ENCODE results near the gene IL10RA.

IL10RA gene

GRCh38 chr11:118021146-118021545, 35.0 kb downstream of the IL10RA start:
- H3K56ac ChIP-seq (ENCODE audit: low read length): no peak overlapping the region
- no peak overlapping the region for H2AK5ac ChIP-seq (ENCODE audit: low read length)
- H3K27me3 ChIP-seq (ENCODE audit: insufficient read depth, low read length, poor library complexity): no peaks in the 10 kb centered on the region
- no peaks in the 10 kb centered on the region for H3K36me3 ChIP-seq (ENCODE audit: control insufficient read depth, insufficient read depth, low read length)
- H4K8ac ChIP-seq (ENCODE audit: low read depth, low read length): no peak overlapping the region
- H3K4ac ChIP-seq (ENCODE audit: low read depth, low read length): no peak overlapping the region
- no peak overlapping the region for H2BK120ac ChIP-seq (ENCODE audit: low read depth, low read length)
- no peak overlapping the region for H3K4me2 ChIP-seq (ENCODE audit: low read length)
- no peak overlapping the region for H3K18ac ChIP-seq (ENCODE audit: low read length)
- no peaks in the 10 kb centered on the region for H3K79me1 ChIP-seq (ENCODE audit: low read length)
- H3K4me1 ChIP-seq (ENCODE audit: control insufficient read depth, low read depth, low read length): no peaks in the 10 kb centered on the region
- DNase-seq: no peak
- H3K79me2 ChIP-seq (ENCODE audit: control insufficient read depth, insufficient read depth, low read length): no peaks in the 10 kb centered on the region
- H3K9ac ChIP-seq (ENCODE audit: low read length): no peak overlapping the region
- no peak overlapping the region for H3K4me3 ChIP-seq (ENCODE audit: low read length)
- H2BK5ac ChIP-seq (ENCODE audit: low read length): no peak overlapping the region
- H3K27ac ChIP-seq (ENCODE audit: low read depth, low read length): no peak overlapping the region
- H2BK15ac ChIP-seq (replicated peaks; ENCODE audit: low read depth): no peak overlapping the region
- 100% methylated on average over 1 of the region's 1 CpG for WGBS (ENCODE audit: extremely low coverage, insufficient coverage, low lambda C conversion rate)
- no peak overlapping the region for H4K5ac ChIP-seq (ENCODE audit: low read length)
- no peak overlapping the region for H3K23ac ChIP-seq (ENCODE audit: low read length)

- no peak overlapping the region for H2BK5ac ChIP-seq (ENCODE audit: low read length)
- H3K4me1 ChIP-seq (ENCODE audit: control insufficient read depth, low read depth, low read length): no peaks in the 10 kb centered on the region
- WGBS (ENCODE audit: extremely low coverage, insufficient coverage, low lambda C conversion rate): no CpG with 5 or more reads among the region's 4 CpGs
- H3K4me3 ChIP-seq (ENCODE audit: low read length): no peak overlapping the region
- no peaks in the 10 kb centered on the region for H3K27me3 ChIP-seq (ENCODE audit: insufficient read depth, low read length, poor library complexity)
- H3K27ac ChIP-seq (ENCODE audit: low read depth, low read length): no peak overlapping the region
- H4K5ac ChIP-seq (ENCODE audit: low read length): no peak overlapping the region
- no peak overlapping the region for H4K8ac ChIP-seq (ENCODE audit: low read depth, low read length)
- no peak overlapping the region for H2AK5ac ChIP-seq (ENCODE audit: low read length)
- no peak overlapping the region for H3K23ac ChIP-seq (ENCODE audit: low read length)
- DNase-seq: no peak
- H3K9ac ChIP-seq (ENCODE audit: low read length): no peak overlapping the region
- H3K56ac ChIP-seq (ENCODE audit: low read length): no peak overlapping the region
- H2BK120ac ChIP-seq (ENCODE audit: low read depth, low read length): no peak overlapping the region
- no peak overlapping the region for H2BK15ac ChIP-seq (replicated peaks; ENCODE audit: low read depth)
- H3K4me2 ChIP-seq (ENCODE audit: low read length): no peak overlapping the region
- no peak overlapping the region for H3K4ac ChIP-seq (ENCODE audit: low read depth, low read length)
- H3K18ac ChIP-seq (ENCODE audit: low read length): no peak overlapping the region
- H3K36me3 ChIP-seq (ENCODE audit: control insufficient read depth, insufficient read depth, low read length): no peaks in the 10 kb centered on the region
- no peaks in the 10 kb centered on the region for H3K79me1 ChIP-seq (ENCODE audit: low read length)
- H3K79me2 ChIP-seq (ENCODE audit: control insufficient read depth, insufficient read depth, low read length): no peaks in the 10 kb centered on the region
Observed at GRCh38 chr11:118027694-118028093, 41.5 kb downstream of the IL10RA start.

- whole genome bisulfite sequencing (ENCODE audit: extremely low coverage, insufficient coverage, low lambda C conversion rate): 100% methylated on average over 1 of the region's 3 CpGs
Observed at GRCh38 chr11:118028626-118029025, 42.4 kb downstream of the IL10RA start.

DNA sequence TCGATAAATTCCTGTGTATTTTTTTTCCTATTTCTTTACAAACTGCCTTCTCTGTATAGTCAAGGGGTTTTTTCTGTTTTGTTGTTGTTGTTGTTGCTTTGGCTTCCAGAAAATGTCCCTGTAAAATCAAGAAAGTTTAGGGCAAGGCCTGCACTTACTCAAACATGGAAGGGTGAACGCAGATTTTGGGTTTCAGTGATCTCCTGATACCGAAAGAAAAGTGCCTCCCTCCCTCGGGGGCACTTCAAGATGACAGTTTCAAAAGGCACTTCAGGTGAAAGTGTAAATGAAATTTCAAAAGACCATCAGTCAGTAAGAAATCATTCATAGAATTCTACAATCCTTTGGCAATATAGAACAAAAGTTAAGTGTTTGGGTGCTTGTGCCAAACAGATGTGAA, 47.2 kb downstream of the IL10RA start:
- Histone ChIP-seq H2BK15ac (replicated peaks; ENCODE audit: low read depth) (no peak overlapping the region), H3K27ac (ENCODE audit: low read depth, low read length) (no peak overlapping the region), H3K79me2 (ENCODE audit: control insufficient read depth, insufficient read depth, low read length) (no peaks in the 10 kb centered on the region), H3K18ac (ENCODE audit: low read length) (no peak overlapping the region), H2AK5ac (ENCODE audit: low read length) (no peak overlapping the region), H3K4me1 (ENCODE audit: control insufficient read depth, low read depth, low read length) (no peaks in the 10 kb centered on the region), H3K23ac (ENCODE audit: low read length) (no peak overlapping the region), H2BK5ac (ENCODE audit: low read length) (no peak overlapping the region), H3K4me3 (ENCODE audit: low read length) (no peak overlapping the region), H2BK120ac (ENCODE audit: low read depth, low read length) (no peak overlapping the region), H3K4me2 (ENCODE audit: low read length) (no peak overlapping the region), H3K9ac (ENCODE audit: low read length) (no peak overlapping the region), H3K4ac (ENCODE audit: low read depth, low read length) (no peak overlapping the region), H4K5ac (ENCODE audit: low read length) (no peak overlapping the region), H4K8ac (ENCODE audit: low read depth, low read length) (no peak overlapping the region), H3K36me3 (ENCODE audit: control insufficient read depth, insufficient read depth, low read length) (no peaks in the 10 kb centered on the region), H3K79me1 (ENCODE audit: low read length) (no peaks in the 10 kb centered on the region), H3K27me3 (ENCODE audit: insufficient read depth, low read length, poor library complexity) (no peaks in the 10 kb centered on the region), H3K56ac (ENCODE audit: low read length) (no peak overlapping the region)
- WGBS (ENCODE audit: extremely low coverage, insufficient coverage, low lambda C conversion rate): no CpG with 5 or more reads among the region's 4 CpGs
- DNase-seq: no peak

More at GRCh38 chr11:118028626-118029025, 42.4 kb downstream of the IL10RA start:
- Histone ChIP-seq H3K4me2 (ENCODE audit: low read length) (no peak overlapping the region), H3K4me1 (ENCODE audit: control insufficient read depth, low read depth, low read length) (no peaks in the 10 kb centered on the region), H3K27ac (ENCODE audit: low read depth, low read length) (no peak overlapping the region), H4K8ac (ENCODE audit: low read depth, low read length) (no peak overlapping the region), H2AK5ac (ENCODE audit: low read length) (no peak overlapping the region), H3K18ac (ENCODE audit: low read length) (no peak overlapping the region), H3K9ac (ENCODE audit: low read length) (no peak overlapping the region), H3K23ac (ENCODE audit: low read length) (no peak overlapping the region), H2BK15ac (replicated peaks; ENCODE audit: low read depth) (no peak overlapping the region), H3K36me3 (ENCODE audit: control insufficient read depth, insufficient read depth, low read length) (no peaks in the 10 kb centered on the region), H2BK120ac (ENCODE audit: low read depth, low read length) (no peak overlapping the region), H3K79me2 (ENCODE audit: control insufficient read depth, insufficient read depth, low read length) (no peaks in the 10 kb centered on the region), H3K4me3 (ENCODE audit: low read length) (no peak overlapping the region), H3K4ac (ENCODE audit: low read depth, low read length) (no peak overlapping the region), H3K79me1 (ENCODE audit: low read length) (no peaks in the 10 kb centered on the region), H3K27me3 (ENCODE audit: insufficient read depth, low read length, poor library complexity) (no peaks in the 10 kb centered on the region), H2BK5ac (ENCODE audit: low read length) (no peak overlapping the region), H3K56ac (ENCODE audit: low read length) (no peak overlapping the region), H4K5ac (ENCODE audit: low read length) (no peak overlapping the region)
- no peak for DNase-seq

DNA sequence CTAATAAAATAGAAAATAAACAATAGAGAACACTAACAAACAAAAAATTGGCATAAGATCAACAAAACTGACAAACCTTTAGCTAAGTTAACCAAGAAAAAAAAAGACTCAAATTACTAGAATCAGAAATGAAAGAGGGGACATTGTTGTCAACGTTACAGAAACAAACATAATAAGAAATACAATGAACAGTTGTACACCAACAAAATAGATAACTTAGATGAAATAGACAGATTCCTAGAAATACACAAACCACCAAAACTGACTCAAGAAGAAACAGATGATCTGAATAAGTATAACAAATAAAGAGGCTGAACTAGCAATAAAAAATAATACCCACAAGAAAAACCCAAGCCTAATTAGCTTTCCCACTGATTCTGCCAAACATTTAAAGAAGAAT, 55.9 kb downstream of the IL10RA start:
- Histone ChIP-seq H3K9ac (ENCODE audit: low read length) (no peak overlapping the region), H3K79me1 (ENCODE audit: low read length) (no peaks in the 10 kb centered on the region), H3K27me3 (ENCODE audit: insufficient read depth, low read length, poor library complexity) (no peaks in the 10 kb centered on the region), H3K27ac (ENCODE audit: low read depth, low read length) (no peak overlapping the region), H3K36me3 (ENCODE audit: control insufficient read depth, insufficient read depth, low read length) (no peaks in the 10 kb centered on the region), H3K23ac (ENCODE audit: low read length) (no peak overlapping the region), H2BK15ac (replicated peaks; ENCODE audit: low read depth) (no peak overlapping the region), H4K5ac (ENCODE audit: low read length) (no peak overlapping the region), H3K4me3 (ENCODE audit: low read length) (no peak overlapping the region), H3K79me2 (ENCODE audit: control insufficient read depth, insufficient read depth, low read length) (no peaks in the 10 kb centered on the region), H3K4ac (ENCODE audit: low read depth, low read length) (no peak overlapping the region), H3K18ac (ENCODE audit: low read length) (no peak overlapping the region), H2AK5ac (ENCODE audit: low read length) (no peak overlapping the region), H2BK120ac (ENCODE audit: low read depth, low read length) (no peak overlapping the region), H3K4me2 (ENCODE audit: low read length) (no peak overlapping the region), H3K4me1 (ENCODE audit: control insufficient read depth, low read depth, low read length) (no peaks in the 10 kb centered on the region), H3K56ac (ENCODE audit: low read length) (no peak overlapping the region), H2BK5ac (ENCODE audit: low read length) (no peak overlapping the region), H4K8ac (ENCODE audit: low read depth, low read length) (no peak overlapping the region)
- no peak for DNase-seq
- no CpG with 5 or more reads among the region's 1 CpG for WGBS (ENCODE audit: extremely low coverage, insufficient coverage, low lambda C conversion rate)

GRCh38 chr11:118042796-118043195, 56.6 kb downstream of the IL10RA start:
- no peak overlapping the region for H4K8ac ChIP-seq (ENCODE audit: low read depth, low read length)
- no peaks in the 10 kb centered on the region for H3K79me2 ChIP-seq (ENCODE audit: control insufficient read depth, insufficient read depth, low read length)
- no peaks in the 10 kb centered on the region for H3K4me1 ChIP-seq (ENCODE audit: control insufficient read depth, low read depth, low read length)
- H2AK5ac ChIP-seq (ENCODE audit: low read length): no peak overlapping the region
- no peak overlapping the region for H2BK15ac ChIP-seq (replicated peaks; ENCODE audit: low read depth)
- no peak overlapping the region for H3K27ac ChIP-seq (ENCODE audit: low read depth, low read length)
- WGBS (ENCODE audit: extremely low coverage, insufficient coverage, low lambda C conversion rate): no CpG with 5 or more reads among the region's 4 CpGs
- no peak overlapping the region for H3K9ac ChIP-seq (ENCODE audit: low read length)
- no peak overlapping the region for H3K23ac ChIP-seq (ENCODE audit: low read length)
- H2BK120ac ChIP-seq (ENCODE audit: low read depth, low read length): no peak overlapping the region
- no peak overlapping the region for H3K18ac ChIP-seq (ENCODE audit: low read length)
- no peak overlapping the region for H4K5ac ChIP-seq (ENCODE audit: low read length)
- H3K4me3 ChIP-seq (ENCODE audit: low read length): no peak overlapping the region
- no peaks in the 10 kb centered on the region for H3K27me3 ChIP-seq (ENCODE audit: insufficient read depth, low read length, poor library complexity)
- no peaks in the 10 kb centered on the region for H3K36me3 ChIP-seq (ENCODE audit: control insufficient read depth, insufficient read depth, low read length)
- H3K4me2 ChIP-seq (ENCODE audit: low read length): no peak overlapping the region
- no peak overlapping the region for H3K4ac ChIP-seq (ENCODE audit: low read depth, low read length)
- H3K56ac ChIP-seq (ENCODE audit: low read length): no peak overlapping the region
- H2BK5ac ChIP-seq (ENCODE audit: low read length): no peak overlapping the region
- no peak for DNase-seq
- H3K79me1 ChIP-seq (ENCODE audit: low read length): no peaks in the 10 kb centered on the region
